Spinal cord (tissue), 10 donors: Measurements from ENCODE around the gene CD72. TPM values are rescaled to one million over a fixed set of nuclear protein-coding genes. Genes with fewer than 3 reads are reported as not detected.
A peak's percentile ranks its signal among the peaks of the same experiment; 100 is the strongest.

Source experiments
- DNase-seq, 6 donors: peaks; one replicate each; pipeline versions ENCODE4 v3.0.0 to v3.0.0-alpha.2; 2013 to 2015; ENCODE audit warnings: low spot score in 6 of 6, low read depth in 4 of 6
- H3K27ac ChIP-seq: one replicate; pipeline ENCODE4 v1.5.1; 2013; ENCODE audit warnings: low read depth, low read length, control low read depth
- H3K27me3 ChIP-seq: one replicate; pipeline ENCODE4 v1.6.1; 2013; ENCODE audit warnings: low read length; ENCODE audit not compliant: control insufficient read depth, insufficient read depth
- H3K36me3 ChIP-seq: one replicate; pipeline ENCODE4 v1.6.1; 2013; ENCODE audit warnings: low read length; ENCODE audit not compliant: control insufficient read depth, insufficient read depth
- H3K4me1 ChIP-seq: one replicate; pipeline ENCODE4 v1.6.1; 2013; ENCODE audit warnings: low read length; ENCODE audit not compliant: control insufficient read depth, insufficient read depth
- H3K4me3 ChIP-seq: one replicate; pipeline ENCODE4 v1.5.1; 2013; ENCODE audit warnings: low read depth, low read length, control low read depth
- H3K9me3 ChIP-seq: one replicate; pipeline ENCODE4 v1.6.1; 2013; ENCODE audit warnings: low read length; ENCODE audit not compliant: control insufficient read depth, insufficient read depth
- WGBS: methylation state at CpG from one replicate; pipeline ENCODE4 v1.1.5; 2013; ENCODE audit warnings: missing lambda C conversion rate; ENCODE audit not compliant: insufficient coverage; 5-methylcytosine and 5-hydroxymethylcytosine counted together
- long read RNA-seq, 4 donors: transcript quantifications; one replicate each; lab custom pipeline, GENCODE V29; 2026
- polyA plus RNA-seq, 2 donors: library from polyadenylated mRNA; unstranded; fragments of 120-200 nt; gene quantifications; one replicate each; pipeline ENCODE4 v1.2.1, GENCODE V29; 2013; ENCODE audit not compliant: insufficient read length in 2 of 2
- total RNA-seq, 2 donors: library from RNA; depleted of rRNA in 1 of 2; stranded (reverse); fragments of 120-200 nt in 1 of 2; fragments of >200 nt in 1 of 2; gene quantifications; one replicate each; pipeline versions ENCODE4 v1.2.3 to v1.2.4, GENCODE V29; 2013 to 2014
- donor health status: healthy.

Gene CD72, protein sequence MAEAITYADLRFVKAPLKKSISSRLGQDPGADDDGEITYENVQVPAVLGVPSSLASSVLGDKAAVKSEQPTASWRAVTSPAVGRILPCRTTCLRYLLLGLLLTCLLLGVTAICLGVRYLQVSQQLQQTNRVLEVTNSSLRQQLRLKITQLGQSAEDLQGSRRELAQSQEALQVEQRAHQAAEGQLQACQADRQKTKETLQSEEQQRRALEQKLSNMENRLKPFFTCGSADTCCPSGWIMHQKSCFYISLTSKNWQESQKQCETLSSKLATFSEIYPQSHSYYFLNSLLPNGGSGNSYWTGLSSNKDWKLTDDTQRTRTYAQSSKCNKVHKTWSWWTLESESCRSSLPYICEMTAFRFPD
- total RNA-seq (1 to 10 TPM; 1.3 to 1.7 TPM), polyA plus RNA-seq (1 to 10 TPM in 1 of 2 donors, under 1 TPM in 1; 0.40 to 1.6 TPM)
- long read RNA-seq, donor 1, partial matches to known transcripts, result 21 of 82 reads
- long read RNA-seq, donor 1, other reads (novel, unspliced or antisense), result 61 of 82 reads
- long read RNA-seq, donor 2, result 0 reads
- long read RNA-seq, donor 3, partial matches to known transcripts, result 49 of 65 reads
- long read RNA-seq, donor 3, other reads (novel, unspliced or antisense), result 16 of 65 reads
- long read RNA-seq, donor 4, result 0 reads

DNA sequence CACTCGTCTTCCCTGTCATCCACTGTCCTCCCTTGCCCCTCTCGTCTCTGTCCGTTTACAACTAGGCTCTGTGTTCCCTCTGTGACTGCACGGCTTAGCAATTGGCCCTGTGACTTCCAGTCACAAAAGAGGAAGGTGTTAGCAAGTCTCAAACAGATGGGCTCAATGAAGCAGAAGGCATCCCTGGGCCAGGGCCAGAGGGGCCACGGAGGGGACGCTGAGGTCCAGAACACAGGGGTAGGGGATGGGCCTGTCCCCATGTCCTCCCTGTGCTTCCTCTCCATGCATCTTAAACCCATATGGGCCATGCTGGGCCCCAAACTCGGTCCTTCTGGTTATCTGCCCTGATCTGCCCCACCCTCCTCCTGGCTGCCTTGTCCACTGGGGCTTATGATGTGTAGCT is at the start of gene CD72:
TSS of gene CD72 (minus strand) at position 89 of the 403 bp plus-strand sequence. CDS start 110 bp downstream, outside the sequence.
- peaks cover 17% of the 10 kb centered on the region for H3K4me1 ChIP-seq
- no peaks in the 10 kb centered on the region for H3K9me3 ChIP-seq
- DNase-seq, result no peak
- WGBS, result 37% methylated on average over 7 of the region's 7 CpGs
- H3K4me3 ChIP-seq, result no peak within 1 kb of the TSS
- H3K27me3 ChIP-seq, result peaks cover 37% of the 10 kb centered on the region
- H3K36me3 ChIP-seq, result no peaks in the 10 kb centered on the region
- H3K27ac ChIP-seq, result no peak within 1 kb of the TSS

DNA sequence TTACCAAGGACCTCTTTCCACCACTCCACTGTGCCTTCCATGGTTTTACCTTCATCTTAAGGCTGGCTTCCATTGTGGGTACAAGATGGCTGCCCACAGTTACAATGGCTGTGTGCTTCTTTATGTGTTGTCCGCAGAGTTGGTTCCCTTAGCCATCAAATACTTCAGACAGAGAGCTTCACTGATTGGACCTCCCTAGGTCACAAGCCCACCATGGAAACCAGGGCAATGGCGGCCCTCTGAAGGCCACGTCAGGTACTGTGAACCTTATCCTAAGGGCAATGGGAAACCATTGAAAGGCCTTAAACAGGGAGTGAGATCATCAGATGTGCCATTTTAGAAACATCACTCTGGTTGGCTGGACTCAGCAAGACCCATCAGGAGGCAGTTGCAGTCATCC is 49.7 kb upstream of the CD72 start:
- no peak overlapping the region for H3K4me3 ChIP-seq
- no peaks in the 10 kb centered on the region for H3K9me3 ChIP-seq
- WGBS, result 100% methylated on average over 3 of the region's 3 CpGs
- H3K4me1 ChIP-seq, result peaks cover 15% of the 10 kb centered on the region
- DNase-seq, result no peak
- no peaks in the 10 kb centered on the region for H3K27me3 ChIP-seq
- H3K36me3 ChIP-seq, result no peaks in the 10 kb centered on the region
- H3K27ac ChIP-seq, result no peak overlapping the region

DNA sequence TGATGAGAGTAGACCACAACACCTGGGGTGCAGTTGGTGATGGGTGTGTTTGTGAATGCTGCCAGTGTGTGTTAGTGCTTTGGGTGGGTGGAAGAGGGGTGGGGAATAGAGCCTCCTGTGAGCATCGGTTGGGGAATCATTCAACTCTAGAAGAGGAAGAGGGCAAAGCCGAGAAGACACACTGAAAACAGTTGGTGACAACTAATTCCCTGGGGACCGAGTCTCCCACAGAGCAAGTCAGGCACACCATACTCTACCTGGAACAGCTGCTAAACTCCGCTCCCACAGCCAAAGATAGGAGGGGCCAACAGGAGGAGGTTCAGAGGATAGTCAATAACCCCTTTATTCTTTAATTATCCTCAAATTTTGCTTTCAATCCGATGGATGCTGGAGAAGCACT is 48.3 kb upstream of the CD72 start:
- H3K27me3 ChIP-seq, result no peaks in the 10 kb centered on the region
- H3K36me3 ChIP-seq, result peaks cover 7% of the 10 kb centered on the region
- WGBS, result 92% methylated on average over 2 of the region's 5 CpGs
- no peak overlapping the region for H3K4me3 ChIP-seq
- no peak overlapping the region for H3K27ac ChIP-seq
- H3K4me1 ChIP-seq, result peaks cover 15% of the 10 kb centered on the region
- no peak for DNase-seq
- no peaks in the 10 kb centered on the region for H3K9me3 ChIP-seq

DNA sequence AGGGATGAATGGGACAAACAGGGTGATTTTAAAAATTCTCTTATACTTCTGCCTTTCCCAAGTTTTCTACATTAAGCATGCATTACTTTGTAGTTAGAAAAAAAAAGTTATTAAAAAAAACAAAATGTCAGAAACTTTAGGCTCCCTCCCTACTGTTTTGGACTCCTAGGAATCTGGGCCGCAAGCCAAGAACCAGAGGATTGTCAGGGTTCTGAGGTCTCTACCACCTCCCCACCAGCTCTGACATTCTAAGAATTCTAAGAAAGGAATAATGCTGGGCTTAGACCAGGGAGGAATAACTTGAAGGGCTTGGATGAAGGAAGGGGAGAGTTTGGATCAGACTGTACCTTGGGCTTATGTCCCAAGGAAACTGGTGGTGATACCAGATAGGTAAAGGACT is 47.8 kb upstream of the CD72 start:
- Histone ChIP-seq H3K27ac (no peak overlapping the region), H3K9me3 (no peaks in the 10 kb centered on the region), H3K36me3 (peaks cover 8% of the 10 kb centered on the region), H3K4me1 (peaks cover 15% of the 10 kb centered on the region), H3K4me3 (no peak overlapping the region), H3K27me3 (no peaks in the 10 kb centered on the region)
- peak in 1 of 6 donors; percentile 52 for DNase-seq
- no CpG with 5 or more reads among the region's 1 CpG for WGBS

DNA sequence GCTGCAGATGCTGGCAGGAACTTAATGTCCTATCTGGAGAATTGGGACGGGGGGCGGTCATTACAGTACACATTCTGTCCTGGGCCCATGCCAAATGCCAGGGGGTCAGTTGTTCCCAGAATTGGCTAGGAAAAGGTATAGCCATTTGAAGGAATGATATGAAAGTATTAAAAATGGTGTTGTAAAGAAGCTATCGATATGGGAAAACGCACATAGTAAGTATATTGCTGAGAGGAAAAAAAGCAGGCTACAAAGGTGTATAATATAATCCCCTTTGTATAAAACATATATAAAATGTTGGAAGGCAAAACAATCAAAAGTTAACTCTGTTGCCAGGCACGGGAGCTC is 47.2 kb upstream of the CD72 start:
- Histone ChIP-seq H3K4me1 (peaks cover 15% of the 10 kb centered on the region), H3K4me3 (peak overlapping the region; percentile 70), H3K9me3 (no peaks in the 10 kb centered on the region), H3K36me3 (peaks cover 14% of the 10 kb centered on the region), H3K27me3 (no peaks in the 10 kb centered on the region), H3K27ac (peak overlapping the region; percentile 78)
- DNase-seq, result no peak
- 9% methylated on average over 2 of the region's 5 CpGs for WGBS

DNA sequence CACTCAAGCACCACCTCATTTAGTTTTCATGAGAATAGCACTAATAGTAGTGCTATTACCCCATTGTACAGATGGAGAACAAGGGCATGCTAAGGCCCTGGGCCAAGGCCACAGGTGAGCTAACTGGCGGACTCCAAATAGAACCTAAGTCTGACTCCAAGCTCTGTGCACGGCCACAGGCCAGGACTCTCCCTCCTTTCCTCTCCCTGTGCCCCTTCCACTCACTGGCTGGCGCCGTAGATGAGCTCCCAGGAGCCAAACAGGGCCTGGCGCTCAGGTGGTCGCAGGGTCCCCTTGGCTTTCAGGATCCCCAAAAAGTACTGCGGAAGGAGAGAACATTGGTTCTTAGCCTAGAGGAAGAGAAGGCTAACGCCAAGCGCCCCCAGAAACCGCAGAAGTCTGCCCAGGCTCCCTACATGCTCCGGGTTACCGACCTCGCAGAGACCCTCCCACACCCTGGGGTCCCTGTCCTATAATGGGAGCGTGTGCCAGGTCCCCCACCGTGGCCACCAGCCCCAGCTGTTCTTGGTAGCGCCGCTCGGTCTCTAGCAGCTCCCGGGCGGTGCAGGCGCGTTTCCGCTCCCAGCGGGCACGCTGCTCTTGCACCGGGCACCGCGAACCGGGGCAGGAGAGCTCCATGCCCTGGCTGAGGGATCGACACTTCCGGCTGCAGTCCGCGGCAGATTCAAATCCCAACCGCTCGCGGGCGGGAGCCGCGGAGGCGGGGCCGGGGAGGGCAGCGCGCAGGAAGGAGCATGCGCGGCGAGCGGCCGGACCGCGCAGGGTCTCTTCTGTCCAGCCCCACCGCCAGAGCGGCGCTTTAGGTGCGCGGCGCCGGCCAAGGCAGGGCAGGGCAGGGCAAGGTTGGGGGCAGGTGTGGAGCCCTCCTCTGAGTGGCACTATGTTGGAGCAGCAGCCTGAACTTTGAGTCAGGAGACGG is 46.6 kb upstream of the CD72 start, which contains the start of gene ARHGEF39:
TSS of gene ARHGEF39 (minus strand) at position 665 of the 940 bp plus-strand sequence. CDS start at position 639, 26 bp downstream.
- Histone ChIP-seq H3K36me3 (peaks cover 19% of the 10 kb centered on the region), H3K4me1 (peaks cover 15% of the 10 kb centered on the region), H3K27ac (peak within 1 kb of the TSS; percentile 78), H3K9me3 (no peaks in the 10 kb centered on the region), H3K4me3 (peak within 1 kb of the TSS; percentile 70), H3K27me3 (no peaks in the 10 kb centered on the region)
- WGBS, result 4% methylated on average over 58 of the region's 58 CpGs
- DNase-seq, result peak in 4 of 6 donors; percentile 43 to 92 (median 79)

DNA sequence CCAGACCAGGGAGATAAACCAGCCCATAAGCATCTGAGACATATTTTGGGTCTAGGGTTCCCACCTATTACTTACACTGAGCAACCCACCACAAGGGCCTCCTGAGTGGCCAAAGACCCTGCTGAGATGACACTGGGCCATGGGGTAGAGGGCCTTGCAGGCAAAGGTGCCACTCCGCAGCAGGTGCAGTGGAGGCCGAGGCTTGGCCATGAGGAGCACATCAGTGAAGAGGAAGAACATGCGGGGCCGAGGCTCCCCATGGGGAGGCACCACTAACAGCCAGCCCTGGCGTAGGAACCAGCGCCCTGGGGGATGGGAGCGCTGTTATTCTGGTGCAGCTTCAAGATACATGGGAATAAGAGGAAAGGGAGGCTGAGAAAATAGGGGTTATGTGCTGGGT is 44.2 kb upstream of the CD72 start:
- Histone ChIP-seq H3K27ac (no peak overlapping the region), H3K9me3 (no peaks in the 10 kb centered on the region), H3K27me3 (no peaks in the 10 kb centered on the region), H3K4me3 (no peak overlapping the region), H3K36me3 (peaks cover 19% of the 10 kb centered on the region), H3K4me1 (peaks cover 18% of the 10 kb centered on the region)
- 89% methylated on average over 7 of the region's 7 CpGs for WGBS
- no peak for DNase-seq

DNA sequence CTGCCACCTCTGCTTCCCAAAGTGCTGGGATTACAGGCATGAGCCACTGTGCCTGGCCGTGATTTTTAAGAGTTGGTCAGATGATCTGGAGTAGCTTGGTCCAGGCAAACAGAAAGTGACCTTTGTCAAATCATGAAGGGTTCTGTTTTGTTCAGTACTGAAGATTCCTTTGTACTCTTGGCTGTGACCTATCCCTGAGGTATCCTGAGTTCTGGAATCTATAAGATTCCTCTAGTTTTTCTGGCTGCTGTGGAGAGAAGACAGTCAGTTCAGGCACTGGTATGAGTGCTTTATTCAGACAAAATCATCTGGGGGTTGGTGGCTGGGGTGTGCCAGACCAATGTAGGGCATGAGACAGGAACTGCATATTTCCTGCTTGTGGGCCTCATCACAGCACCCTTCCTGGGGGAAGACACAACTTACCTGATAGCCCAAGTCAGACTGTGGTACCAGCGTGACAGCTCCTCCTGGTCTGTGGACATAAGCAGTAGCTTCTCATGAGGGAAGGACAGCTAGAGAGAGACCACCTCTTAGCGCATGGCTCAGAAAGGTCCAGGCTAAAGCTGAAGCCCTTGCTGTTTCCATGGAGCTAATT is 43.6 kb upstream of the CD72 start:
- peaks cover 18% of the 10 kb centered on the region for H3K4me1 ChIP-seq

DNA sequence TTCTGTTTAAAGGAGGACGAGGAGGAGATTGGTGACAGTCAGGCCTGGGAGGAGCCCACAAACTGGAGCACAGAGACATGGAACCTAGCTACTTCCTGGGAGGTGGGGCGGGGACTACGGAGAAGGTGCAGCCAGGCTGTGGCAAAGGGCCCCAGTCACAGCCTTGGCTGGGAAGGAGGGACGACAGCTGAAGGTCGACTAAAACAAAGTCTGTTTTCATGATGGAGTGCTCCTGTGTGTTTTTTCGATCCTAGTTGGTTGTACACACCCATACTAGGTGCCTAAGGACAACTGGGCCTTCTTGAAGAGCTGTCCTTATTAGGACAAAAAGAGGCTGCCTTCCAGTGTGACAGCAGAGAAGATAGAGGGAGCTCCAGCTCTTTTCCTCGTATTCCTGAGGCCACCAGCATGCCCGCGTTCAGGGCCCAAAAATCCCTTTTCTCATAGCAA is 42.8 kb upstream of the CD72 start:
- no peak overlapping the region for H3K4me3 ChIP-seq
- DNase-seq, result peak in 2 of 6 donors; percentile 29 to 47
- 85% methylated on average over 6 of the region's 9 CpGs for WGBS
- H3K27me3 ChIP-seq, result no peaks in the 10 kb centered on the region
- no peaks in the 10 kb centered on the region for H3K9me3 ChIP-seq
- H3K27ac ChIP-seq, result no peak overlapping the region
- peaks cover 19% of the 10 kb centered on the region for H3K36me3 ChIP-seq
- peaks cover 22% of the 10 kb centered on the region for H3K4me1 ChIP-seq

More for the DNA sequence above, 43.6 kb upstream of the CD72 start:
- H3K27ac ChIP-seq, result no peak overlapping the region
- H3K9me3 ChIP-seq, result no peaks in the 10 kb centered on the region
- WGBS, result 82% methylated on average over 2 of the region's 3 CpGs
- no peak for DNase-seq
- H3K36me3 ChIP-seq, result peaks cover 19% of the 10 kb centered on the region
- no peaks in the 10 kb centered on the region for H3K27me3 ChIP-seq
- H3K4me3 ChIP-seq, result no peak overlapping the region
